Stomach (tissue), 4 donors: ENCODE measurements around the gene GRIK2.

Experiments
- EP300 ChIP-seq: sonication (generic); formaldehyde crosslinking; IDR thresholded peaks from one replicate; pipeline ENCODE4 v1.6.1; 2017; ENCODE audit warnings: antibody characterized with exemption
- POLR2A ChIP-seq, 4 donors: fragments of 450-650 bp; IDR thresholded peaks; one replicate each; pipeline ENCODE4 v1.6.1; 2016; ENCODE audit warnings: antibody characterized with exemption in 4 of 4, control low read depth in 2 of 4, mild to moderate bottlenecking in 1 of 4, moderate library complexity in 1 of 4

- no peak for TF ChIP-seq POLR2A (IDR thresholded peaks at IDR 0.05)
- no peak for TF ChIP-seq EP300
Measured at GRCh38 chr6:101783287-101783686, 389.8 kb downstream of the GRIK2 start.
